A549 (cell line): ENCODE results near the gene MUC5AC.

Experiments used
- EP300 ChIP-seq, 2 experiments: fragments of >200 bp; sonication (Bioruptor Twin); formaldehyde crosslinking; IDR thresholded peaks; 2 replicates in 1 of 2; 3 replicates in 1 of 2; pipeline ENCODE4 v1.6.1; 2016 to 2017
- MYC ChIP-seq: IDR thresholded peaks from 2 replicates; pipeline ENCODE4 v1.6.1; 2012; ENCODE audit warnings: mild to moderate bottlenecking, inconsistent platforms, low read length, improper control_type of control experiment, borderline replicate concordance
- POLR2A ChIP-seq: IDR thresholded peaks from 2 replicates; pipeline ENCODE4 v1.6.1; 2012; ENCODE audit warnings: mild to moderate bottlenecking, low read length
- TF ChIP-seq, protein P1 (sequence below): IDR thresholded peaks from 2 replicates; pipeline ENCODE4 v1.6.1; 2012
- TF ChIP-seq, protein P2 (sequence below): fragments of 200-600 bp; sonication (generic); IDR thresholded peaks from 2 replicates; pipeline ENCODE4 v1.6.1; 2016; ENCODE audit warnings: antibody characterized with exemption, mild to moderate bottlenecking, moderate library complexity
- TF ChIP-seq, protein P3 (sequence below): fragments of >200 bp; sonication (Bioruptor Twin); formaldehyde crosslinking; IDR thresholded peaks from 3 replicates; pipeline ENCODE4 v1.5.1; 2016

DNA sequence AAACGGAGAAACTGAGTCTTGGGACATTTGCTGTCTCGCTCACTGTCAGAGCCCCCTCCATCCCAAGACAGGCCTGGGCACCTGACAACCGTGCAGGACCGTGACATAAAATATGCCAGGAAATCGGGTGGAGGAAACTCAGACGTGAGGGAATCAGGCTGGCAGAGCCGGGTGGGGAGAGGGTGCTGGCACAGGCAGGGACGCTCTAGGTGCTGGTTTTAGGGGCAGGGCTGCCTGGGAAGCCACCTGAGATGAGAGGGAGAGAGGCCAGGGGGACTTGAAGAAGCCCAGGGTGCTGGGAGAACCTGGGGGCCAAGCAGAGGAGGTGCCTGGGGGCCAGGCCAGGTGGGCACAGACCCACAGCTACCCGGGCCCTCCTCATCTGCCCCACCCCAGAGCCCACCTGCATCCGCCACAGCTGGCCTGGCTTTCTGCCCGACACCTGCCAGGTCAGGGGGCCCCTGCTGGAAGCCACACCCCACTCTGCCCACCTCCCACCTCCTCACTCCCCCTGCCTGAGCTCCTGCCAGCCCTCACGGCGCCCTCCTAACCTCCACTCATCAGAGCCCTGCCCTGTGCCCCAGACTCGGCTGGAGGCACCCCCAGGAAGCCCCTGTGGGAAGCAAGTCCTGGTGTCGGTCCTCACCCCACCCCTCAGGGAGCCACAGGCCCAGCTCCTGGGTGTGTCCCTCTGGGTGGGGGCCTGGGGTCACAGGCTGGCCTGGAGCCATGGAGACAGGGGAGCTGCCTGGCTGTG lies 27.3 kb upstream of the MUC5AC start:
- TF ChIP-seq, protein P1, sequence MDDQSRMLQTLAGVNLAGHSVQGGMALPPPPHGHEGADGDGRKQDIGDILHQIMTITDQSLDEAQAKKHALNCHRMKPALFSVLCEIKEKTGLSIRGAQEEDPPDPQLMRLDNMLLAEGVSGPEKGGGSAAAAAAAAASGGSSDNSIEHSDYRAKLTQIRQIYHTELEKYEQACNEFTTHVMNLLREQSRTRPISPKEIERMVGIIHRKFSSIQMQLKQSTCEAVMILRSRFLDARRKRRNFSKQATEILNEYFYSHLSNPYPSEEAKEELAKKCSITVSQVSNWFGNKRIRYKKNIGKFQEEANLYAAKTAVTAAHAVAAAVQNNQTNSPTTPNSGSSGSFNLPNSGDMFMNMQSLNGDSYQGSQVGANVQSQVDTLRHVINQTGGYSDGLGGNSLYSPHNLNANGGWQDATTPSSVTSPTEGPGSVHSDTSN, result no peak
- TF ChIP-seq, protein P2, sequence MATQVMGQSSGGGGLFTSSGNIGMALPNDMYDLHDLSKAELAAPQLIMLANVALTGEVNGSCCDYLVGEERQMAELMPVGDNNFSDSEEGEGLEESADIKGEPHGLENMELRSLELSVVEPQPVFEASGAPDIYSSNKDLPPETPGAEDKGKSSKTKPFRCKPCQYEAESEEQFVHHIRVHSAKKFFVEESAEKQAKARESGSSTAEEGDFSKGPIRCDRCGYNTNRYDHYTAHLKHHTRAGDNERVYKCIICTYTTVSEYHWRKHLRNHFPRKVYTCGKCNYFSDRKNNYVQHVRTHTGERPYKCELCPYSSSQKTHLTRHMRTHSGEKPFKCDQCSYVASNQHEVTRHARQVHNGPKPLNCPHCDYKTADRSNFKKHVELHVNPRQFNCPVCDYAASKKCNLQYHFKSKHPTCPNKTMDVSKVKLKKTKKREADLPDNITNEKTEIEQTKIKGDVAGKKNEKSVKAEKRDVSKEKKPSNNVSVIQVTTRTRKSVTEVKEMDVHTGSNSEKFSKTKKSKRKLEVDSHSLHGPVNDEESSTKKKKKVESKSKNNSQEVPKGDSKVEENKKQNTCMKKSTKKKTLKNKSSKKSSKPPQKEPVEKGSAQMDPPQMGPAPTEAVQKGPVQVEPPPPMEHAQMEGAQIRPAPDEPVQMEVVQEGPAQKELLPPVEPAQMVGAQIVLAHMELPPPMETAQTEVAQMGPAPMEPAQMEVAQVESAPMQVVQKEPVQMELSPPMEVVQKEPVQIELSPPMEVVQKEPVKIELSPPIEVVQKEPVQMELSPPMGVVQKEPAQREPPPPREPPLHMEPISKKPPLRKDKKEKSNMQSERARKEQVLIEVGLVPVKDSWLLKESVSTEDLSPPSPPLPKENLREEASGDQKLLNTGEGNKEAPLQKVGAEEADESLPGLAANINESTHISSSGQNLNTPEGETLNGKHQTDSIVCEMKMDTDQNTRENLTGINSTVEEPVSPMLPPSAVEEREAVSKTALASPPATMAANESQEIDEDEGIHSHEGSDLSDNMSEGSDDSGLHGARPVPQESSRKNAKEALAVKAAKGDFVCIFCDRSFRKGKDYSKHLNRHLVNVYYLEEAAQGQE, result no peak
- TF ChIP-seq, protein P3, sequence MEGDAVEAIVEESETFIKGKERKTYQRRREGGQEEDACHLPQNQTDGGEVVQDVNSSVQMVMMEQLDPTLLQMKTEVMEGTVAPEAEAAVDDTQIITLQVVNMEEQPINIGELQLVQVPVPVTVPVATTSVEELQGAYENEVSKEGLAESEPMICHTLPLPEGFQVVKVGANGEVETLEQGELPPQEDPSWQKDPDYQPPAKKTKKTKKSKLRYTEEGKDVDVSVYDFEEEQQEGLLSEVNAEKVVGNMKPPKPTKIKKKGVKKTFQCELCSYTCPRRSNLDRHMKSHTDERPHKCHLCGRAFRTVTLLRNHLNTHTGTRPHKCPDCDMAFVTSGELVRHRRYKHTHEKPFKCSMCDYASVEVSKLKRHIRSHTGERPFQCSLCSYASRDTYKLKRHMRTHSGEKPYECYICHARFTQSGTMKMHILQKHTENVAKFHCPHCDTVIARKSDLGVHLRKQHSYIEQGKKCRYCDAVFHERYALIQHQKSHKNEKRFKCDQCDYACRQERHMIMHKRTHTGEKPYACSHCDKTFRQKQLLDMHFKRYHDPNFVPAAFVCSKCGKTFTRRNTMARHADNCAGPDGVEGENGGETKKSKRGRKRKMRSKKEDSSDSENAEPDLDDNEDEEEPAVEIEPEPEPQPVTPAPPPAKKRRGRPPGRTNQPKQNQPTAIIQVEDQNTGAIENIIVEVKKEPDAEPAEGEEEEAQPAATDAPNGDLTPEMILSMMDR, result no peak
- TF ChIP-seq EP300 (IDR thresholded peaks at IDR 0.05) (no peak), MYC (no peak), POLR2A (no peak)
